ENCODE results near the gene NTF3.
A peak's percentile ranks its signal among the peaks of the same experiment; 100 is the strongest.

Gene NTF3

GRCh38 chr12:5433081-5433844 is 1.4 kb downstream of the NTF3 start:
- DNase-seq (ENCODE audit: low read depth), result no peak

- DNase-seq (ENCODE audit: low read depth), result no peak
These were observed 2.1 kb downstream of the NTF3 start for GRCh38 chr12:5433845-5434646.

- no peak for DNase-seq (ENCODE audit: low read depth)
These were observed 3.0 kb downstream of the NTF3 start for GRCh38 chr12:5434647-5435560.

GRCh38 chr12:5437182-5437583 is 5.3 kb downstream of the NTF3 start:
- no peak for DNase-seq (ENCODE audit: low read depth)

GRCh38 chr12:5437589-5437988 is 5.7 kb downstream of the NTF3 start:
- no peak for DNase-seq (ENCODE audit: low read depth)

- DNase-seq (ENCODE audit: low read depth), result no peak
These were observed 6.8 kb downstream of the NTF3 start for GRCh38 chr12:5438671-5439200.

- DNase-seq (ENCODE audit: low read depth), result no peak
These were observed 7.5 kb downstream of the NTF3 start for GRCh38 chr12:5439371-5439771.

GRCh38 chr12:5439788-5440300 is 7.9 kb downstream of the NTF3 start:
- DNase-seq (ENCODE audit: low read depth), result no peak

- no peak for DNase-seq (ENCODE audit: low read depth)
These were observed 9.1 kb downstream of the NTF3 start for GRCh38 chr12:5440978-5441377.

- DNase-seq (ENCODE audit: low read depth), result no peak
These were observed 9.8 kb downstream of the NTF3 start for GRCh38 chr12:5441497-5442236.

GRCh38 chr12:5442251-5443006 is 10.5 kb downstream of the NTF3 start:
- no peak for DNase-seq (ENCODE audit: low read depth)

- no peak for DNase-seq (ENCODE audit: low read depth)
These were observed 12.6 kb downstream of the NTF3 start for GRCh38 chr12:5444520-5444919.

- DNase-seq (ENCODE audit: low read depth), result no peak
These were observed 15.4 kb downstream of the NTF3 start for GRCh38 chr12:5447320-5447719.

- DNase-seq (ENCODE audit: low read depth), result no peak
These were observed 19.3 kb downstream of the NTF3 start for GRCh38 chr12:5451251-5451650.

GRCh38 chr12:5452569-5452968 is 20.7 kb downstream of the NTF3 start:
- DNase-seq (ENCODE audit: low read depth), result no peak

- no peak for DNase-seq (ENCODE audit: low read depth)
These were observed 21.6 kb downstream of the NTF3 start for GRCh38 chr12:5453466-5453865.

GRCh38 chr12:5455045-5455444 is 23.1 kb downstream of the NTF3 start:
- no peak for DNase-seq (ENCODE audit: low read depth)

- no peak for DNase-seq (ENCODE audit: low read depth)
These were observed 24.1 kb downstream of the NTF3 start for GRCh38 chr12:5456030-5456429.

- DNase-seq (ENCODE audit: low read depth), result peak; percentile 61
These were observed 25.0 kb downstream of the NTF3 start for GRCh38 chr12:5456906-5457305.

All from non-pigmented ciliary epithelial cell (primary cell).